Hematopoietic multipotent progenitor cell treated with erythropoietin and hydrocortisone succinate and interleukin-3 and kit ligand, for 6 days (in vitro differentiated cells): Measurements from ENCODE around the gene STK11IP.

Experiments
- DNase-seq: peaks from one replicate; pipeline ENCODE4 v3.0.0-alpha.2; 2015

The STK11IP gene, protein sequence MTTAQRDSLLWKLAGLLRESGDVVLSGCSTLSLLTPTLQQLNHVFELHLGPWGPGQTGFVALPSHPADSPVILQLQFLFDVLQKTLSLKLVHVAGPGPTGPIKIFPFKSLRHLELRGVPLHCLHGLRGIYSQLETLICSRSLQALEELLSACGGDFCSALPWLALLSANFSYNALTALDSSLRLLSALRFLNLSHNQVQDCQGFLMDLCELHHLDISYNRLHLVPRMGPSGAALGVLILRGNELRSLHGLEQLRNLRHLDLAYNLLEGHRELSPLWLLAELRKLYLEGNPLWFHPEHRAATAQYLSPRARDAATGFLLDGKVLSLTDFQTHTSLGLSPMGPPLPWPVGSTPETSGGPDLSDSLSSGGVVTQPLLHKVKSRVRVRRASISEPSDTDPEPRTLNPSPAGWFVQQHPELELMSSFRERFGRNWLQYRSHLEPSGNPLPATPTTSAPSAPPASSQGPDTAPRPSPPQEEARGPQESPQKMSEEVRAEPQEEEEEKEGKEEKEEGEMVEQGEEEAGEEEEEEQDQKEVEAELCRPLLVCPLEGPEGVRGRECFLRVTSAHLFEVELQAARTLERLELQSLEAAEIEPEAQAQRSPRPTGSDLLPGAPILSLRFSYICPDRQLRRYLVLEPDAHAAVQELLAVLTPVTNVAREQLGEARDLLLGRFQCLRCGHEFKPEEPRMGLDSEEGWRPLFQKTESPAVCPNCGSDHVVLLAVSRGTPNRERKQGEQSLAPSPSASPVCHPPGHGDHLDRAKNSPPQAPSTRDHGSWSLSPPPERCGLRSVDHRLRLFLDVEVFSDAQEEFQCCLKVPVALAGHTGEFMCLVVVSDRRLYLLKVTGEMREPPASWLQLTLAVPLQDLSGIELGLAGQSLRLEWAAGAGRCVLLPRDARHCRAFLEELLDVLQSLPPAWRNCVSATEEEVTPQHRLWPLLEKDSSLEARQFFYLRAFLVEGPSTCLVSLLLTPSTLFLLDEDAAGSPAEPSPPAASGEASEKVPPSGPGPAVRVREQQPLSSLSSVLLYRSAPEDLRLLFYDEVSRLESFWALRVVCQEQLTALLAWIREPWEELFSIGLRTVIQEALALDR

DNA sequence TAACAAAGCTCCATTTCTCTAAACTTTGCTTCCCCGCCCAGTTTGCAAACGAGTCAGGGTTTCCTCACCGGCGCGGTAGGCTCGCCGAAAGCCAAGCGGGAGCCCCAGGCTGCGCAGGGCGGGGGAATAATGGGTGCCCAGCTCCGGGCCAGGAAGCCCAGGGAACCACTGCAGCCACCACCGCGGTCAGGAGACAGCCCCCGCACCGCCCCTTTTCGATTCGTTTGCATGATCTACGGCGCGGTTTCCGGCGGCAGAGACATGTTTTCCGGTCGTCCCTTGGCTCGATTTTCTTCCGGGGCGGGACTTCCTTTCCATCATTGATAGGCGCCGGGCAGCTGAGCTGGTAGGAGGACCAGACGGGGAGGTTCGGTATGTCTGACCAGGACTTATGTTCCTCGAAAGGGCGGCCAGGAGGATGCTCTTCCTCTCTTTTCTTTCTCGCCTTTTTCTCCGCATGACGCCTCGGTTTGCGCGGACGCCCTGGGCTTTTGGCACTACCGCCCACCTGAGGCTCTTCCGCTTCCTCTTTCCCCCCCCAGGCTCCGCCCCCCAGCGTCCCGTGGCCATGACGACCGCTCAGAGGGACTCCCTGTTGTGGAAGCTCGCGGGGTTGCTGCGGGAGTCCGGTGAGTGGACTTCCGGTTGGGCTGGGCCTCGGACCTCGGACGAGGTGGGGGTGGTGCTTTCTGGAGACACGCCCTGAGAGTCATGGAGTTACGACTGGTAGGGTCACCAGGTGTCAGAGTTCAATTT, at the start of gene STK11IP:
Gene STK11IP, plus strand, starts transcription at position 306 of the 756 bp plus-strand sequence. Its CDS starts 263 bp downstream, at position 569.
- DNase-seq: peak; percentile 99

DNA sequence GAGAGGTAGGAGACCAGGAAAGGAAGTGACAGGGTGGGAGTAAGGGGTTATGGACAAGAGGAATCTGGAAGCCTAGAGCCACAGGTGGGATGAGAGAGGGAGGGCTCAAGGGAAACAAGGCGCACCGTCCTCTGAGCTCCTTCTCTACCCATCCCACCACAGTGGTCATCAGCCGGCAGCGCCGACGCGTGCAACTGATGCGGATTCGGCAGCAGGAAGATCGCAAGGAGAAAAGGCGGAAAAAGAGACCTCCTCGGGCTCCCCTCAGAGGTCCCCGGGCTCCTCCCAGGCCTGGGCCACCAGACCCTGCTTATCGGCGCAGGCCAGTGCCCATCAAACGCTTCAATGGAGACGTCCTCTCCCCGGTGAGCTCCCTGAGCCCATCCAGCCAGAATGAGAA, 48.7 kb upstream of the STK11IP start:
- no peak for DNase-seq

DNA sequence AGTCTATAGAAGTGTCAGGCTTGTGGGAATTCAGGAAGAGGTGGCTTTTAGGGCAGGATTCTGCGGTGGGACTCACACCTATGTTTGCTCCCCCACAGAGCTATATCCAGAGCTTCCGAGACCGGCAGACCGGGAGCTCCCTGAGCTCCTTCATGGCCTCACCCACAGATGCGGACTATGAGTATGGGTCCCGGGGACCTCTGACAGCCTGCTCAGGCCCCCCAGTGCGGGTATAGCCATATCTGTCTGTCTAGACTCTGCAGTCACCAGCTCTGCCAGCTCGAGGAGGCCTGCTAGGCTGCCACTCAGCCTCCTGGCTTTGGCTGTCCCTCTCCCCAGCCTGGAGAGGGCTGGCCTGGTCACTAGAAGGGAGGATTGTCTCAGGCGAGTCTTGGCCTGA, 48.0 kb upstream of the STK11IP start:
- DNase-seq: no peak

DNA sequence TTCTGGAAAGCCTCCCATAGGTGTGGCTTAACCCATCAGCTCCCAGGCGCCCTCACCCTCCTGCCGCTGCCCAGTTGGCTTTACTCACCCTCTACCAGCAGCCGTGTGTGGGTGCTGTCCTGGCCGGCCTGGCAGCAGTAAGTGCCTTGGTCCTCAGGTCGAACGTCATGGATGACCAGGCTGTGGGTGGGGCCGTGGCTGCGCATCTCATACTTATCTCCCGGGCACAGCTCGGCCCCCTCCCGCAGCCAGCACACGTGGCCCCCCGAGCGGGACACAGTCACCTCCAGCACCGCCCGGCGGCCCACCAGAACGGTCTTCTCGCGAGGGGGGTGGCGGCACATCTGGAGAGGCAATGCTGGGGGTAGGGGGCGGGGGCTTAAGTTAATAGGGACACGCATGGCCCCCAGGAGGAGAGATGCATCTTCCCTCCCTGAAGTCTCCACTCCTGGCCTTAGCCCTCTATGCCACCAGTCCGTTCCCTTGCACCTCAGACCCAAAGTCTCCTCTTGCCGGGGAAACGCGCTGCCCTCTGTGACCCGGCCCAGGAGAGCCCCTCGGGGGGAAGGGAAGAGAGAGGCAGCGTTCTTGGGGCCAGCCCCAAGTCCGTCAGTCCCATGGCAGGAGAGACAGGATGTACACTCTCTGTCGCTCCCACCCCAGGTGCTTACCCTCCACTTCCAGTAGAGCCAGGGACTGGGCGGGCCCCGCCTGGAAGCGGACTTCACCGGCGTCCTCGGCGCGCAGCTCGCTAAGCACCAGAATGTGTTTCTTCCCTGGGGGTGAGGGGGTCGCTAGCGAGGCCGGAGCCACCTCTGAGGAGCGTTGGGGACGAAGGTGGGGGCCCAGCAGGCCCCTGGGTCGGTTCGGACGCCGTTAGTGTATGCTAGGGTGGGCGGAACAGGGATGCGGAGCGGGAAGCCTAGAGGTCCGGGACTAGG, 45.9 kb upstream of the STK11IP start:
- DNase-seq: peak; percentile 39

DNA sequence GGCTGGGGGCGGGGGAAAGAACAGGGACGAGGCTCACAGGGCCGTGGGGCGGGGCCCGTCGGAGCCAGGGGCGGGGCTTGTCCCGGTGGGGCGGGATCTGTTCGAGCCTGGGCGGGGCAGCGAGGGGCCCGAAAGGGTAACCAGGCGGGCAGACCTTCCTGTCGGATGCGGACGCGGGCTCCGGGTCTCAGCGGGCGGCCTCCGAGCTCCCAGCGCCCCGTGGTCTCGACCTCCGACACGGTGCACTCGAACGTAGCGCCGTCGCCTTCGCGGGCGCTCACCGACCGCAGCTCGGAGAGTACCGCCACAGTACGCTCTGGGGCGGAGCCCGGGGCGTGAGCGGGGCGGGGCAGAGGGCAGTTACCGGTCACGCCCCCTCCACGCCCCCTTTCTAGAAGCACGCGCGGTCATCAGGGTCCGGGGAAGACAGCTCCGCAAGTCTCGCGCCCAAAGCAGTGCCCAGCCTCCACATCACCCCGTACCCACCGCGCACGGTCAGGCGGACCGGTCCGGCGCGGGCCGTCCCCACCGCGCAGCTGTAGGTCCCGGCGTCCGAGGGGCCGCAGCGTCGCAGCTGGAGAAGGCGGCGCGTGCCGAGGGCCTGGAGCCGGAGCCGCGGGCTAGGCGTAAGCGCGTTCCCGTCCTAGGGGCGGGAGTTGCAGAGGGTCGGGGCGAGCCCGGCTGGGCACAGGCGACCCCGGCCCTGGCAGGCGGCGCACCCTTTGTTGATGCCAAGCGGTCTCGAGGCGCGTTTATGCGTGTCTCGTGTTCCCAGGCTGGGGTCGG, 45.1 kb upstream of the STK11IP start:
- peak; percentile 91 for DNase-seq

DNA sequence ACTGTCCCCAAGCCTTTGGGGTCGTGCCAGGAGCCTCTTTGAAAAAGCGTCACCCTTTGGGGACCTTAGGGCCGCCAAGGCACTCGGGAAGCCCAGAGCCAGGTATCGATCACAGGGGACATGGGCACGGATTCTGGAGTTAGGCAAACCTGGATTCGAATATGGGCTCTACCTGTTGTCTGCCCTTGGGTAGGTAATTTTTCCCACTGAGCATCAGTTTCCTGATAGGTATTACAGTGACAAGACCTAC, 44.6 kb upstream of the STK11IP start:
- DNase-seq: no peak

DNA sequence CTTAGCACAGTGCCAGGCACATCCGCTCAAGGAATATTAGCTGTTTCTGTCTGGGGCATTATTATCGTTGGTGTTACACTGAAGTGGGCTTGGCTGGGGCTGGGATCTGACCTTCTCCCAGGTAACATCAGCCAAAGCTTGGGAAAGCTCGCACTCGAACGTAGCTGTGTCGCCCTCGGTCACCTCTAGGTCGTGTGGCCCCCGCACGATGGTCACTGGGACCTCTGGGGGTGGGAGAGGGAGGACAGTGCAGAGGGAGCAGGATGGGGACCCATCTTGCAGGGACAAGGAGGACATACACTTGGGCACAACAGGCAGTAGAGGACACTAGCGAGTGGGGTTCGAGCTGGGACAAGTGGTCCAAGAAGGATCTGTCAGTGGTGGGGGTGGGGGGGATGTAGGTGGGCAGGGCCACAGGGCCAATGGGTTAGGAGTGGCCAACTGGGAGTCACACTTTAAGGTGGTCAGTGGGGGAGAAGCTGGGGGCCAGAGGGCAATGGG, 44.1 kb upstream of the STK11IP start:
- no peak for DNase-seq

DNA sequence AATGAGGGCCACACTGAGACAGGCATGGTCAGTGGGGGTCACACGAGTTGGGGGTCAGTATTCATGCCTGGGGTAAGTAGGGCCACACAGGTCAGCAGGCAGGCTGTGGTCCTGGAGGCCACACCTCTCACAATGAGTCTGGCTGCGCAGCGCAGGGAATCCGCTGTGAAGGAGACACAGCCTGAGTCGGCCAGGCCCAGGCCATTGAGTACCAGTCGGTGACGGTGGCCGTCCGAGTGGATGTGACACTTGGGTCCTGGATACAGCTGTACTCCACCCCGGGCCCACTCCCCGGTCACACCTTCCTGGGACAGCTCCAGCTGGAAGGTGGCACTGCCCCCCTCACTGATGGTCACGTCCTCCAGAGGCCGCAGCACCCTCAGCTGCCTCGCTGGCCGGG, 43.3 kb upstream of the STK11IP start:
- no peak for DNase-seq

DNA sequence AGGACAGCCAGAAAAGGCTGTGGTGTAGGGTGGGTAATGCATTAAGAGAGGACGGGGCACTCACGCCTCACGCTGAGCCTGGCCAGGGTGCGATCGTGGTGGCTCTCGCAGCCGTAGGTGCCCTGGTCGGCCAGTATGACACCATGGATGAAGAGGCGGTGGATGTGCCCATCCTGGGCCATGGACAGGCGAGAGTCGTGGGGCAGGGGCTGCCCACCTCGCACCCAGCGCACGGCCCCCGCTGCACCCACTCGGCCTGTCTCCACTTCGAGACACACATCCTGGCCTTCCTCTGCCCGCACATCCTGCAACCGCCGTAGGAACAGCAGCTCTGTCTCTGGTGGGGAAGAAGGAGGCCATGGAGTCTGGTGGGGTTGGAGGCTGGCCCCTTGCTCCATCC, 41.7 kb upstream of the STK11IP start:
- no peak for DNase-seq

DNA sequence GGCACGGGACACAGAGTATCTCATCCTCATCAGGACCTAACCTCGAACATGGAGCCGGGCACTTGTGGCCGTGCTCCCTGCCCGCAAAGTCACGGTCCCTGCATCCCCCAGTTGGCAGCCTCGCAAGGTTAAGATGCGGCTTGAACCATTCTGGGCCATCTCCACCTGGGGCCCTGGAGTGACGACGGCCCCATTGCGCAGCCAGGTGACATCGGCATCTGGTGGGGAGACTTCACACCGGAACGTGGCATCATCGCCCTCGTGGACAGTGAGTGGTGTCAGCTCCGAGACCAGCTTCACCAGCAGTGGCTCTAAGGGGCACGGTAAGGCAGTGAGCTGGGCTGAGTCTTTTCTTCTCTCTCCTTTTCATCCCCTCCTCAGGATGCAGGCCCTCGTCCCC, 41.2 kb upstream of the STK11IP start:
- no peak for DNase-seq

DNA sequence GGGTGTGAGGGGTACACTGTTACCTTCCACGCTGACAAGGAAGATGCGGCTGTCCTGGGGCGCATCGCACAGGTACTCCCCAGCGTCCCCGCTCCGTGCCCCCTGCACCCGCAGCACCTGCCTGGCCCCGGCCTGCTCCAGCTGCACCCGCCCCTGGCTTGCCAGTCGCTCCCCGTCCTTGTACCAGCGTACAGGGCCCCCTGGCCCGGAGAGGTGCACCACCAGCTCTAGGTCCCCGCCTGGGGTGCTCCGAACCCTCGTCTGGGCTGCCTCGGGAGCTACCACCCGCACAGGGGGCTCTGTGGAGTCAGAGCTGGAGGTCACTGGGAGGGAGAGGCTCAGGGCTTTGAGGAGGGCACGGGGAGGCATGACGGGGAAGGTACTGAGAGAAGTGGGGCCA, 40.3 kb upstream of the STK11IP start:
- no peak for DNase-seq

DNA sequence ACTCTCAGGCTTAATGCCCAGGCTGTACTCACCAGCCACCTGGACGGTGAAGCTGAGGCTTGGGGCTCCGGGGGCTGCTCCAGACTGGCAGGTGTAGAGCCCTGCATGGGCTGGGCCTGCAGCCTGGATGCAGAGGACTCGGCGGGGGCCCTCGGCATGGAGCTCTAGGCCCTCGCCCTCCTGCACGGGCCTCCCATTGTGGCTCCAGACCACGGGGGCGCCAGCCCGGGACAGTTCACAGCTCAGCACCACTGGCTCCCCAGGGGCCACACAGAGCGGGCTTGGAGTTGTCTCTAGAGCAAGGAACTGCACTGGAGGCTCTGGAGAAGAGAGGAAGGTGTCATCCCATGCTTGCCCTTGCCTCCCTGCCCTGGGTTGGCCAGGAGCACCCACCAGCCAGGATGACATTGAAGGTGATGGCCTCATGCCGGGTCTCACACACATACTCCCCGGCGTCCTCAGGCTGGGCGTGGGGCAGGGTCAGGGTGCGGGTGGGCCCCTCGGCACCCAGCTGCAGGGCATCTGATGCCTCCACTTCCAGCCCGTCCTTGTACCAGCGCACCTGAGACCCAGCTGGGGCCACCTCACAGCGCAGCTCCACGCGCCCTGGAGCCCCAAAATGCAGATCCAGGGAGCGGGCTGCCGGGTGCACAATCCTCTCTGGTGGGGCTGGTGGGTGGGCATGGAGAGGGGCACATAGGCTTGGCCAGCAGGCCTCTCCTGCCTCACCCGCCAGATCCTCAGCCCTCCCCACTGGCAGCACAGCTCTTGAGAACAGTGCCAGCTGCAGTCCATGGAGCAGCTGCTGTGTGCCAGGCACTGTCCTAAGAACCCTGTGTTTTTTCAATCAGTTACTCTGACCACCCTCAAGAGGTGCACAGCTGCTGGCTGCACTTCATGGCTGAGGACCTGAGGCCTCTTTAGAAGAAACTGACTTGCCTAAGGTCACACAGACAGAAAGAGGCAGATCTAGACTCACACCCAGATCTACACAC, 39.6 kb upstream of the STK11IP start:
- DNase-seq: no peak

DNA sequence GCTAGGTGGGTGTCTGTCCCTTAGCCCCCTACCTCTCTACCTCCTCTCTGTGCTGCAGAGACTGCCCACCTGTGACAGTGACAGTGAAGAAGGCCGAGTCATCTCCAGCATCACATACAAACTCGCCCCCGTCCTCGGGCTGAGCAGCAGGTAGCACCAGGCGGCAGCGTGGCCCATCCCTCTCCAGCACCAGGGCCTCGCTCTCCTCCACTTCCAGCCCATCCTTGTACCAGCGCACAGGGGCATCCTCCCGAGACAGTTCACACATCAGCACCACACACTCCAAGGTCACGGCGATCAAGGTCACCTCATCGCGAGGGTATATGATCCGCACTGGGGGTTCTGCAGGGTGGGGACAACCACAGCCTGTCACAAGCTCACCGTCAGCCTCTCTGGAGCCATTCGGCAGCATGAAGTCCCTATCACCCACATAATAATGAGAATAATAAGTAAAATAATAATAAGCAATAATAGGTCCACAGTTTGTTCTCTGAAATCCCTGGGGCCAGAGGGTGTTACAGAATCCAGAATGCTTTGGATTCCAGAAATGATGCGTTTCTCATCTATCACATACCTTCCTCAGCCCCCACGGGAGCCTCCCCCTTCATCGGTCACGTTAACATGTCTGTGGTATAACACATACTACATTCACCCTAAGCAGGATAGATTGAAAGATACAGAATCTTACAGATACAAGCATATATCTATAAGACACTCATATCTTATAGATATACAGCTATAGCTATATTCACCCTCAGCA, 38.3 kb upstream of the STK11IP start:
- DNase-seq: no peak

DNA sequence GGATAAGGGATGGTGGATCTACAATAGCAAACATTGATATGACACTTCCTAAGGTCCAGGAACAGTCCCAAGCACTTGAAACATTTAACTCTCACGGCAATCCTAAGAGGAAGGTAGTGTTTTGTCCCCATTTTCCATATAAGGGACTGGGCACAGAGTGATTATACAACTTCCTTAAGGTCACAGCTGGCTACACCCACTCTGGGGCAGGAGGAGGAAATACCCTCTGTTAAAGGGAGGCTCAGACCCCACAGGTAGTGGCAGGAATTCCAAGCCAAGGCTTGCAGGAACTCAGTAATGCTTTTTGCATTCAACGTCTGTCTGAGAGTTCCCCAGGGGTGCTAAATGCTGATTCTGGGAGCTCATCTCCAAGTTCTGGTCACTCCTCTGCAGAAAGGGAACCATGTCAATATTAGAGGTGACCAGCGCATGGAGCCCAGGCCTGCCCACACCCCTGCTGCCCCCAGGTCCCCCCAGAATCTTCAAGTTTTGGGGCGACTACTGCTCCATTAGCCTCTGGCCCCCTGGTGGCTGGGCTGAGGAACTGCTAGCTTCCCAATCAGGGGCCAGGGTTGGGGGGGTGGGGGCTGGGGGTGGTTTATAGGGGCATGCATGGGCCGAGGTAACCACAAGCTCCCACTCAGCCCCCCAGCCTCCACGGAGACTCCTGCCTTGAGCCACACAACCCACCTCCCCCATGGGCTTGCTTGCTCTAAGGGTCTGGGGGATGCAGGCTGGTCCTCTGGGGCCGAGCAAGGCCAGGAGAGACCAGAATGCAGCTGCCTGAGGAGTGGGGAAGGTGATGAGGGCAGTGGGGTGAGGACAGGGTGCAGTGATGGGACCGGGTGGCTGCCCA, 37.4 kb upstream of the STK11IP start:
- DNase-seq: peak; percentile 47

DNA sequence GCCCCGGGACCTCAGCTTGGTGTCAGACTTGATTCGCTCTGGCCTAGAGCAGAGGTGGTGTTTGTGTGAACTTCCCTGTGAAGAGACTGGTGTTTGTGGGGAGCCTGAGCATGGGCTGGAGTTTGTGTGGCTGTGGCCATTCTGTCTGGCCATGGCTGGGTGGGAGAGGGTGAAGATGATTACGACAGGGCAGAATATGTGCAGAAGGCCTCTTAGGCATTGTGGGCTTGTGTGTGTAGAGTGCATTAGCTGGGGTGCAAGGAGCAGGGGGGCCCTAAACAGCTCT, 36.8 kb upstream of the STK11IP start:
- no peak for DNase-seq

DNA sequence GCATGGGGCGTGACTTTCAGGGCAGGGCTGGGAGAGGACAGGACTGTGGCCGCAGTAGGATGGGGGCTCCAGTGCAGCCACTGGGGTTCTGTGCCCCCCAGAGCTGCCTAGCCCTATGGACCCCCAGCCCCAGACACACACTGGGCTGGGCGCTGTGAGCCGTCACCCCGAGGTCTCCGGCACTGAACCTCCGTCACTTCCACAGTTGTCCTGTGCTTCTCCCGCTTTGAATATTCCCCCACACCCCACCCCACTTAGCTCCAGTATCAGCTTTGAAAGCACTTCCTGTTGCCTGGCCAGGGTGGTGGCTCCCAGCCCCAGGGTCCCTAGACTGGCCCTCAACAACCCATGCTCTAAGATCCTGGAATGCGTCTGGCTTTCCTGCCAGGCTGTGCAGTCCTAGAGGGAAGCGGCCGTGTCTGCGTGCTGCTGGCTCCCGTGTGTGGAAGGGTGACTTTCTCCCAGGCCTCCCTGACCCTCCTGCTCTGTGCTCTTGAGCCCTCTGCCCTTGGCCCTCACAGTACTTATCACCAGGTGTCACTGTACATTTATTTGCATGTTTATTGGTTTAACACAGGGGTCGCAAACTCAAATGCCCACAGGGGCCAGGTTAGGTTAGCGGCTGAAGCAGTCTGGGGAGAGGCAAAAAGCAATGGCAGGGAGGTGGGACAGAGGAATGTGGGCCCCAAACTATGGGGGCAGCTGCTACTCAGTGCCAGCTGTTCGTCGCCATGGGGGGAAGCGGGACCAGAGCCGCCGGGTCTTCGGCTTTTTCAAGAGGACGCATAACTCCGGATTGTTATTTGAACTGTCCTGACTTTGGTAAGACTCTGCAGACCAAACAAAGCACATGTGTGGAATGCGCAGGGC, 36.2 kb upstream of the STK11IP start:
- no peak for DNase-seq
